ENCODE results near the gene APOBEC3C. TPM values are rescaled to one million over a fixed set of nuclear protein-coding genes. Genes with fewer than 3 reads are reported as not detected.
A peak's percentile ranks its signal among the peaks of the same experiment; 100 is the strongest.
"Not testable (repeated sequence)": the region's sequence is repeated elsewhere in the genome, so short reads cannot be mapped to it uniquely, and the experiment has no call there.

APOBEC3C gene
- total RNA-seq, 1 experiment from 2014 or later, result 12.7 TPM

DNA sequence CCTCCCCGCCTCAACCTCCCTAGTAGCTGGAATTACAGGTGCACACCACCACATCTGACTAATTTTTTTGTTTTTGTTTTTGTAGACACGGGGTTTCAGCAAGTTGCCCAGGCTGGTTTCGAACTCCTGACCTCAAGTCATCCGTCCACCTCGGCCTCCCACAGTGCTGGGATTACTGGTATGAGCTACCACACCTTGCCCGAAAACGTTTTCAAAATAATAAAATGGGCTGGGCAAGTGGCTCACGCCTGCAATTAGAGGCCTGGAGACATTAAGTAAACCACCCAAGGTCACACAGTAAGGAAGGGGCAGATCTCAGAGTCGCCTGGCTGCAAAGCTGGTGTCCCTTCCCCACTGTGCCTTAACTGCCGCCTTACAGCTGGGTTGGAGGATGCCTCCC is 33.5 kb upstream of the APOBEC3C start:
- intact Hi-C loops (cut with micrococcal nuclease; ENCODE audit: unreplicated experiment); DNase-seq (ENCODE audit: low read depth, low spot score); H3K27me3 ChIP-seq (ENCODE audit: control insufficient read depth, insufficient read depth, low read length); POLR2A ChIA-PET; in situ Hi-C loops (cut with HindIII; ENCODE audit: low pct_unique_long_range_greater_than_20kb, low sequenced_read_pairs); H3K27ac ChIP-seq (ENCODE audit: low read length); ATAC-seq; H3K4me1 ChIP-seq (ENCODE audit: control insufficient read depth, insufficient read depth, low read length); H3K4me3 ChIP-seq (ENCODE audit: low read depth in 2 of 2, low read length in 2 of 2); BruUV-seq (replicated peaks); H3K9me3 ChIP-seq (ENCODE audit: control insufficient read depth, insufficient read depth, low read depth, low read length); H3K36me3 ChIP-seq (ENCODE audit: control insufficient read depth, insufficient read depth, low read length): not testable (repeated sequence)
- CTCF ChIA-PET, result interaction anchor here (0.6 kb wide), 1 partner anchor 501 kb away, joined by 3 read pairs; no protein-coding TSS in a partner anchor

GRCh38 chr22:38981005-38981991 is 32.8 kb upstream of the APOBEC3C start:
- POLR2A ChIA-PET, result no interaction called here
- in situ Hi-C loops (cut with HindIII; ENCODE audit: low pct_unique_long_range_greater_than_20kb, low sequenced_read_pairs), result no loop called here
- CTCF ChIA-PET, result interaction anchor here (0.6 to 0.7 kb wide), 3 partner anchors 22 to 500 kb away, joined by 3 read pairs; no protein-coding TSS in a partner anchor
- no peaks in the 10 kb centered on the region for H3K36me3 ChIP-seq (ENCODE audit: control insufficient read depth, insufficient read depth, low read length)
- peaks cover 4% of the 10 kb centered on the region; the same call in 1 of the 2 replicates for H3K4me1 ChIP-seq (ENCODE audit: control insufficient read depth, insufficient read depth, low read length)
- TF ChIP-seq, protein P1, sequence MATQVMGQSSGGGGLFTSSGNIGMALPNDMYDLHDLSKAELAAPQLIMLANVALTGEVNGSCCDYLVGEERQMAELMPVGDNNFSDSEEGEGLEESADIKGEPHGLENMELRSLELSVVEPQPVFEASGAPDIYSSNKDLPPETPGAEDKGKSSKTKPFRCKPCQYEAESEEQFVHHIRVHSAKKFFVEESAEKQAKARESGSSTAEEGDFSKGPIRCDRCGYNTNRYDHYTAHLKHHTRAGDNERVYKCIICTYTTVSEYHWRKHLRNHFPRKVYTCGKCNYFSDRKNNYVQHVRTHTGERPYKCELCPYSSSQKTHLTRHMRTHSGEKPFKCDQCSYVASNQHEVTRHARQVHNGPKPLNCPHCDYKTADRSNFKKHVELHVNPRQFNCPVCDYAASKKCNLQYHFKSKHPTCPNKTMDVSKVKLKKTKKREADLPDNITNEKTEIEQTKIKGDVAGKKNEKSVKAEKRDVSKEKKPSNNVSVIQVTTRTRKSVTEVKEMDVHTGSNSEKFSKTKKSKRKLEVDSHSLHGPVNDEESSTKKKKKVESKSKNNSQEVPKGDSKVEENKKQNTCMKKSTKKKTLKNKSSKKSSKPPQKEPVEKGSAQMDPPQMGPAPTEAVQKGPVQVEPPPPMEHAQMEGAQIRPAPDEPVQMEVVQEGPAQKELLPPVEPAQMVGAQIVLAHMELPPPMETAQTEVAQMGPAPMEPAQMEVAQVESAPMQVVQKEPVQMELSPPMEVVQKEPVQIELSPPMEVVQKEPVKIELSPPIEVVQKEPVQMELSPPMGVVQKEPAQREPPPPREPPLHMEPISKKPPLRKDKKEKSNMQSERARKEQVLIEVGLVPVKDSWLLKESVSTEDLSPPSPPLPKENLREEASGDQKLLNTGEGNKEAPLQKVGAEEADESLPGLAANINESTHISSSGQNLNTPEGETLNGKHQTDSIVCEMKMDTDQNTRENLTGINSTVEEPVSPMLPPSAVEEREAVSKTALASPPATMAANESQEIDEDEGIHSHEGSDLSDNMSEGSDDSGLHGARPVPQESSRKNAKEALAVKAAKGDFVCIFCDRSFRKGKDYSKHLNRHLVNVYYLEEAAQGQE (IDR thresholded peaks at IDR 0.05; ENCODE audit: insufficient read depth in 1 of 2, low read depth in 2 of 2, low read length in 1 of 2), result no peak
- TF ChIP-seq POLR2AphosphoS5 (IDR thresholded peaks at IDR 0.05; ENCODE audit: low read depth, low read length) (no peak), CTCF (IDR thresholded peaks at IDR 0.05) (no peak; the same call in 1 of the 2 replicates), SIN3A (IDR thresholded peaks at IDR 0.05; ENCODE audit: borderline replicate concordance, insufficient read depth, low read depth, low read length) (no peak), TCF7L2 (IDR thresholded peaks at IDR 0.05; ENCODE audit: low read depth, low read length) (no peak)
- no peaks in the 10 kb centered on the region; the same call in 1 of the 2 replicates for H3K9me3 ChIP-seq (ENCODE audit: control insufficient read depth, insufficient read depth, low read depth, low read length)
- no TSS peak for BruUV-seq (replicated peaks)
- H3K4me3 ChIP-seq (ENCODE audit: low read depth in 2 of 2, low read length in 2 of 2), result peak overlapping the region; percentile 21 to 48; a peak in 3 of 4 replicates
- no peaks in the 10 kb centered on the region for H3K27me3 ChIP-seq (ENCODE audit: control insufficient read depth, insufficient read depth, low read length)
- peak overlapping the region; percentile 57; the same call in 1 of the 2 replicates for H3K27ac ChIP-seq (ENCODE audit: low read length)
- DNase-seq (ENCODE audit: low read depth, low spot score) (no peak), ATAC-seq (peak; percentile 48)
- intact Hi-C loops (cut with micrococcal nuclease; ENCODE audit: unreplicated experiment), result no loop called here
